Transverse colon (tissue), 4 donors: ENCODE results near the gene ZNF22. TPM values are rescaled to one million over a fixed set of nuclear protein-coding genes. Genes with fewer than 3 reads are reported as not detected.

Source experiments
- DNase-seq: peaks from one replicate; pipeline ENCODE4 v3.0.0-alpha.2; 2019
- H3K27ac ChIP-seq, 4 donors: fragments of 200-600 bp; sonication (generic); 2 replicates each; pipeline ENCODE4 v1.5.1; 2016 to 2018; ENCODE audit warnings: inconsistent platforms in 4 of 4
- H3K27me3 ChIP-seq: fragments of 200-600 bp; sonication (generic); 2 replicates; pipeline ENCODE4 v1.5.1; 2017; ENCODE audit warnings: inconsistent platforms
- H3K36me3 ChIP-seq, 4 donors: fragments of 200-600 bp; sonication (generic); 2 replicates each; pipeline ENCODE4 v1.5.1; 2017 to 2019; ENCODE audit warnings: inconsistent platforms in 4 of 4
- H3K4me1 ChIP-seq, 4 donors: fragments of 200-600 bp; sonication (generic); 2 replicates each; pipeline ENCODE4 v1.5.1; 2017 to 2020; ENCODE audit warnings: inconsistent platforms in 4 of 4
- H3K4me3 ChIP-seq, 4 donors: fragments of 200-600 bp; sonication (generic); 1 replicate in 1 of 4; 2 replicates in 3 of 4; pipeline versions ENCODE4 v1.5.1 to v1.6.1; 2017 to 2019; ENCODE audit warnings: inconsistent platforms in 4 of 4
- H3K9me3 ChIP-seq, 2 donors: fragments of 200-600 bp; sonication (generic); 2 replicates each; pipeline ENCODE4 v1.5.1; 2017 to 2019; ENCODE audit warnings: inconsistent platforms in 2 of 2
- EP300 ChIP-seq: sonication (generic); formaldehyde crosslinking; IDR thresholded peaks from one replicate; pipeline ENCODE4 v1.6.1; 2017; ENCODE audit warnings: antibody characterized with exemption, low read depth
- POLR2A ChIP-seq: fragments of 450-650 bp; IDR thresholded peaks from one replicate; pipeline ENCODE4 v1.6.1; 2016; ENCODE audit warnings: antibody characterized with exemption, mild to moderate bottlenecking, moderate library complexity
- POLR2AphosphoS5 ChIP-seq, 3 donors: sonication (generic); formaldehyde crosslinking; IDR thresholded peaks; one replicate each; pipeline ENCODE4 v1.6.1; 2016; ENCODE audit warnings: antibody characterized with exemption in 3 of 3
- WGBS, 2 donors: methylation state at CpG; one replicate each; pipeline ENCODE4 v1.1.5; 2018; ENCODE audit warnings: low coverage in 1 of 2; 5-methylcytosine and 5-hydroxymethylcytosine counted together
- in situ Hi-C, 4 donors: fragments of 200-750 bp; cut with MboI; loops; one replicate each; pipeline versions ENCODE4 v1.15.0 to v1.15.1; 2017; ENCODE audit warnings: low sequenced_read_pairs in 3 of 4, low pct_ligation_motif_present in 1 of 4, low pct_unique_long_range_greater_than_20kb in 1 of 4
- intact Hi-C: fragments of 100-400 bp; cut with DNase I; formaldehyde crosslinking; loops from one replicate; pipeline ENCODE4 v1.15.1; 2023; ENCODE audit warnings: low total_unique reads
- total RNA-seq, 4 donors: library from RNA; depleted of rRNA; stranded (reverse); fragments of >200 nt; gene quantifications; one replicate each; pipeline ENCODE4 v1.1.0, GENCODE V29; 2016
- TF ChIP-seq, protein P1 (sequence below), 5 experiments: fragments of 200-600 bp in 3 of 5; fragments of 450-650 bp in 2 of 5; sonication (generic) in 3 of 5; IDR thresholded peaks; 1 replicate in 2 of 5; 2 replicates in 3 of 5; pipeline ENCODE4 v1.5.1; 2016 to 2017; ENCODE audit warnings: antibody characterized with exemption in 5 of 5, inconsistent platforms in 3 of 5, mild to moderate bottlenecking in 2 of 5, moderate library complexity in 1 of 5

ZNF22 gene
- total RNA-seq, 4 donors from 2014 or later = 4.6 to 14.3 (median 9.5) TPM

DNA sequence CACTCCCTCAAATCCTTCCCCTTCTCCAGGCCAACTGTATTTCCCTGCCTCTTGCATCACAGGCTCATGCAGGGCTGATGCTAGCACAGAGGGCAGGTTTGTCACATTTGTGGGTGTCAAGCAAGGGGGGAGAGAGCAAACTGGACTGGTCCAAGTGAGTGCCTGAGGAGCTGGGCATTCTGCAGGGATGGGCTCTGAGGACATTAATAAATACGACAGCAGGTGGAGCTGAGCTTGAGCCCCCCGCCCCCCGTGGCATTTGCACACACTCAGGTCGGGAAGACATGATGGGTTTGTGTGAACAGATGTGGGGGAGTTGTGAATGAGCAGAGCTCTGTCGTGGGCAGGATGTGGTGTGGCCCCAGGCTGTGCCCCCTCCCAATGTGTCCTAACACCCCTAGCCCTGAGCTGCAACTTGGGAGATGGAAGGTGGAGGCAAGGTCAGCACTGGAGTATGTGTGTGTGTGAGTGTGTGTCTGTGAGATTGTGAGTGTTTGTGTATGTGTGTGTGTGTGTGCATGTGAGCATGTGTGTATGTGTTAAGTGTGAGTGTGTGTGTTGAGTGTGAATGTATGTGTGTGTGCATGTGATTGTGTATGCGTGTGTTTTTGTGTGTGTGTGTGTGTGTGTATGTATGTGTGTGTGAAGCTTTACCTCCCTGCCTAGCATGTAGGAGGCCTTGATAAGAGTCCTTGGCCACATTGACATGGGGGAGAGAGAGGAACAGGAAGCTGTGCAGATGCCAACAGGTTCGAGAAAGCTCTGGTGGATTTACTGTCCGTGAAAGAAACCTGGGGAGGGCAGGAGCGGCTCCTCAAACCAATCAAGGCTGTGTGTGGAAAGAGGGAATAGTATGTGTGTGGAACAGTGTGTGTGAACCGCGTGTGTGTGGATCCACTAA is 32.0 kb upstream of the ZNF22 start:
- no peaks in the 10 kb centered on the region for H3K27me3 ChIP-seq
- H3K4me1 ChIP-seq = peaks cover 7 to 49% (median 25%) of the 10 kb centered on the region in 4 donors
- H3K36me3 ChIP-seq = no peaks in the 10 kb centered on the region
- intact Hi-C loops = no loop called here
- WGBS, 2 donors = 78 to 85% methylated on average over 2 to 10 of the region's 11 CpGs
- H3K9me3 ChIP-seq = no peaks in the 10 kb centered on the region
- peak; percentile 7 for TF ChIP-seq POLR2A
- TF ChIP-seq, protein P1, sequence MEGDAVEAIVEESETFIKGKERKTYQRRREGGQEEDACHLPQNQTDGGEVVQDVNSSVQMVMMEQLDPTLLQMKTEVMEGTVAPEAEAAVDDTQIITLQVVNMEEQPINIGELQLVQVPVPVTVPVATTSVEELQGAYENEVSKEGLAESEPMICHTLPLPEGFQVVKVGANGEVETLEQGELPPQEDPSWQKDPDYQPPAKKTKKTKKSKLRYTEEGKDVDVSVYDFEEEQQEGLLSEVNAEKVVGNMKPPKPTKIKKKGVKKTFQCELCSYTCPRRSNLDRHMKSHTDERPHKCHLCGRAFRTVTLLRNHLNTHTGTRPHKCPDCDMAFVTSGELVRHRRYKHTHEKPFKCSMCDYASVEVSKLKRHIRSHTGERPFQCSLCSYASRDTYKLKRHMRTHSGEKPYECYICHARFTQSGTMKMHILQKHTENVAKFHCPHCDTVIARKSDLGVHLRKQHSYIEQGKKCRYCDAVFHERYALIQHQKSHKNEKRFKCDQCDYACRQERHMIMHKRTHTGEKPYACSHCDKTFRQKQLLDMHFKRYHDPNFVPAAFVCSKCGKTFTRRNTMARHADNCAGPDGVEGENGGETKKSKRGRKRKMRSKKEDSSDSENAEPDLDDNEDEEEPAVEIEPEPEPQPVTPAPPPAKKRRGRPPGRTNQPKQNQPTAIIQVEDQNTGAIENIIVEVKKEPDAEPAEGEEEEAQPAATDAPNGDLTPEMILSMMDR (IDR thresholded peaks at IDR 0.05) = no peak
- TF ChIP-seq POLR2AphosphoS5 (IDR thresholded peaks at IDR 0.05) = no peak
- TF ChIP-seq EP300 = no peak
- no peak for DNase-seq
- H3K4me3 ChIP-seq = no peak overlapping the region
- in situ Hi-C loops = no loop called here
- H3K27ac ChIP-seq = peak overlapping the region; percentile 63 to 89 (median 70)

DNA sequence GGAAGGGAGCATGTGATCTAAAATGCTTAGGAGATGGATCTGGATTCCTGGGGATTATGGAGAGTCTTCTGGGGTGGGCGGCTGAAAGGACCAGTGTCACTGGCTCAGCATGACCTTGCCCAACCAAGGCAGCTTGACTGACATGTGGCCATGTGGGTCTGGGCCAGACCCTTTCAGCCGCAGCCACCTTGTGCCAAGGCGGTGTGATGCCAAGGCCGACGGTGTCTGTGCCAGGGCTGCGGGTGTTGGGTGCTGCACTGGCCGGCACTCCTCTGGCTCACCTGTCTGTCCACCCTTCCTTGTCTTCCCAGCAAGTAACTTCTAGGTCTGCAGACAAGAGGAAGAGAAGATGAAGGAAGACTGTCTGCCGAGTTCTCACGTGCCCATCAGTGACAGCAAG is 30.9 kb upstream of the ZNF22 start:
- no peaks in the 10 kb centered on the region for H3K27me3 ChIP-seq
- H3K36me3 ChIP-seq = no peaks in the 10 kb centered on the region
- no peak overlapping the region for H3K4me3 ChIP-seq
- no peak for DNase-seq
- H3K27ac ChIP-seq = no peak overlapping the region
- no peaks in the 10 kb centered on the region for H3K9me3 ChIP-seq
- WGBS, 2 donors = 93% methylated on average over 9 of the region's 9 CpGs; no CpG with 5 or more reads in 1 of the 2 donors
- H3K4me1 ChIP-seq = peaks cover 4 to 49% (median 24%) of the 10 kb centered on the region in 4 donors
- in situ Hi-C loops (loop anchor here in 1 of 4 donors (5.0 kb wide), 1 partner anchor 38 kb away; no protein-coding TSS in a partner anchor), intact Hi-C loops (no loop called here)
- TF ChIP-seq POLR2AphosphoS5 (IDR thresholded peaks at IDR 0.05) = peak in 2 of 3 donors; percentile 2 to 5
- TF ChIP-seq EP300 = no peak
- no peak for TF ChIP-seq POLR2A

DNA sequence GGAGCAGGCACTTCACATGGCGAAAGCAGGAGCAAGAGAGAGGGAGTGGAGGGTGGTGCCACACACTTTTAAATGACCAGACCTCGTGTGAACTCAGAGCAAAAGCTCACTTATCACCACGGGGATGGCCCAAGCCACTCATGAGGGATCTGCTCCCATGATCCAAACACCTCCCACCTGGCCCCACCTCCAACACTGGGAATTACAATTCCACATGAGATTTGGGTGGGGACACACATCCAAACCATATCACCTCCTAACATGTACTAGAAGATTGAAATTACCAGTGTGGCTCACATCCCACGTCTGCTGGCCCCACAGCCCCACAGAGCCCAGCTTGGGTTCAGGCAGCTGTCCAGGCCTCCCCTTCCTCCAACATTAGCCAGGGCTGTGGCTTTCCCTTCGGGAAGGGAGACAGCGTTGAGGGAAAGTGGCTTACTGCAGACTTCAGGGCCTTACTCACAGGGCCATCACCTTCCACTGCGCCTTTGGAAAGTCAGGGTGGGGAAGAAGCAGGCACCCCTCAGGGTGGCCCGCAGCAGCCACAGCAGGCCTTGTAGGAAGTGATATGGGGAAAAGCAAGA is 29.8 kb upstream of the ZNF22 start:
- Histone ChIP-seq H3K9me3 (no peaks in the 10 kb centered on the region), H3K36me3 (no peaks in the 10 kb centered on the region), H3K4me1 (peaks cover 4 to 47% (median 31%) of the 10 kb centered on the region in 4 donors), H3K27me3 (no peaks in the 10 kb centered on the region), H3K4me3 (no peak overlapping the region), H3K27ac (no peak overlapping the region)
- peak in 1 of 3 donors; percentile 6 for TF ChIP-seq POLR2AphosphoS5 (IDR thresholded peaks at IDR 0.05)
- TF ChIP-seq POLR2A = no peak
- DNase-seq = no peak
- intact Hi-C loops = no loop called here
- WGBS, 2 donors = 96 to 100% methylated on average over 3 to 8 of the region's 8 CpGs
- in situ Hi-C loops = loop anchor here in 1 of 4 donors (5.0 kb wide), 1 partner anchor 39 kb away; no protein-coding TSS in a partner anchor

DNA sequence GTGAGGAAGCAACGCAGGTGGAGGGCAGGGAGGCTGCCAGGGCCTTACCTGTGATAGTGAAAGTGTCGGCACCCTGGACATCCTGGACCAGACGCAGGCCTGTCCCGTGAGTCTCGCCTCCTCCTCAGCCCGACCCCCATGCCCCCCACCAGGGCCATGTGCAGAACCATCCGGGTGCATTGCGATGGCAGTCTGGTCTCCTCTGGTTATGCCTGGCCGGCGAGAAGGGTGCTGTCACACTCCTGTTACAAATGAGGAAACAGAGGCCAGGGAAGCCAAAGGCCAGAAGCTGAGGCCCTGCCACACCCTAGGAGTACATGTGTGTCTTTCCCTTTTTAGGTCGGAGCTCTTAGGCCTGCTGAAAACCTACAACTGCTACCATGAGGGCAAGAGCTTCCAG is 29.3 kb upstream of the ZNF22 start:
- H3K36me3 ChIP-seq = no peaks in the 10 kb centered on the region
- TF ChIP-seq POLR2AphosphoS5 (IDR thresholded peaks at IDR 0.05) (no peak), EP300 (no peak), POLR2A (no peak)
- TF ChIP-seq, protein P1 (IDR thresholded peaks at IDR 0.05) = no peak
- H3K4me3 ChIP-seq = no peak overlapping the region
- intact Hi-C loops = no loop called here
- no peaks in the 10 kb centered on the region for H3K27me3 ChIP-seq
- WGBS, 2 donors = 94% methylated on average over 11 of the region's 11 CpGs; no CpG with 5 or more reads in 1 of the 2 donors
- H3K27ac ChIP-seq = no peak overlapping the region
- in situ Hi-C loops = loop anchor here in 1 of 4 donors (5.0 kb wide), 1 partner anchor 39 kb away; no protein-coding TSS in a partner anchor
- H3K9me3 ChIP-seq = no peaks in the 10 kb centered on the region
- DNase-seq = no peak
- peaks cover 4 to 46% (median 29%) of the 10 kb centered on the region in 4 donors for H3K4me1 ChIP-seq
